K562 (cell line): ENCODE measurements around the gene SULT6B1. TPM values are rescaled to one million over a fixed set of nuclear protein-coding genes. Genes with fewer than 3 reads are reported as not detected.

Experiments used
- ATAC-seq: fragments of 200-7000 bp; cut with Tn5 transposase; 3 replicates; pipeline ENCODE4 v1.9.1; 2020; ENCODE audit warnings: moderate library complexity
- BruUV-seq: library from RNA; stranded (reverse); fragments of 400-500 nt; replicated peaks from 2 replicates; lab custom pipeline; 2021; lab: Mats Ljungman, UMichigan
- CTCF ChIA-PET: fragments of 300-600 bp; formaldehyde crosslinking; extraction: SDS; loops from one replicate; lab custom pipeline; 2021; ENCODE audit warnings: low intra/inter-chr PET ratio; lab: Yijun Ruan, JAX
- POLR2A ChIA-PET: fragments of 300-600, 350-650 bp; sonication (Branson Sonifier 250); formaldehyde crosslinking; extraction: SDS; loops from one replicate; lab custom pipeline; 2021; ENCODE audit warnings: antibody characterized with exemption, inconsistent platforms; lab: Yijun Ruan, JAX
- DNase-seq, 4 experiments: peaks; one replicate each; pipeline versions ENCODE4 v3.0.0 to v3.0.0-alpha.2; 2011 to 2018; ENCODE audit warnings: low spot score in 3 of 4, mixed read lengths in 3 of 4; ENCODE audit errors: extremely low read depth in 1 of 4
- FAIRE-seq: peaks from 2 replicates; lab custom pipeline; 2011; peaks lifted over from hg19 to GRCh38; lab: Jason Lieb, UNC
- H2AFZ ChIP-seq: 2 replicates; pipeline ENCODE4 v1.6.0; 2011; ENCODE audit warnings: low read depth, low read length, control low read depth, inconsistent platforms
- H3K27ac ChIP-seq: fragments of 200-600 bp; 3 replicates; pipeline ENCODE4 v1.8.0; 2011; ENCODE audit warnings: low read depth, mild to moderate bottlenecking, control low read depth, inconsistent platforms, low read length, moderate library complexity, mixed read lengths; ENCODE audit errors: extremely low read depth
- H3K27me3 ChIP-seq, 2 experiments: fragments of 300-600 bp in 1 of 2; 2 replicates in 1 of 2; 3 replicates in 1 of 2; pipeline versions ENCODE4 v1.6.0 to v1.8.0; 2011; ENCODE audit warnings: inconsistent platforms in 2 of 2, low read length in 2 of 2, mild to moderate bottlenecking in 1 of 2, mixed read lengths in 1 of 2, moderate library complexity in 1 of 2; ENCODE audit not compliant: control insufficient read depth in 2 of 2, insufficient read depth in 2 of 2
- H3K36me3 ChIP-seq: fragments of 300-600 bp; 3 replicates; pipeline ENCODE4 v1.8.0; 2011; ENCODE audit warnings: mild to moderate bottlenecking, low read length, inconsistent platforms; ENCODE audit not compliant: control insufficient read depth, insufficient read depth
- H3K4me1 ChIP-seq, 2 experiments: fragments of 200-600 bp in 1 of 2; replicated peaks in 1 of 2; 2 replicates in 1 of 2; 3 replicates in 1 of 2; pipeline versions ENCODE4 v1.5.1 to v1.8.0; 2011; ENCODE audit warnings: inconsistent platforms in 2 of 2, low read length in 2 of 2, mild to moderate bottlenecking in 1 of 2, mixed read lengths in 1 of 2, moderate library complexity in 1 of 2; ENCODE audit not compliant: control insufficient read depth in 2 of 2, insufficient read depth in 2 of 2
- H3K4me2 ChIP-seq: 2 replicates; pipeline ENCODE4 v1.6.1; 2011; ENCODE audit warnings: low read length, control low read depth, inconsistent platforms, mixed read lengths; ENCODE audit not compliant: insufficient read depth
- H3K4me3 ChIP-seq: fragments of 200-600 bp; sonication (generic), shearing (Covaris generic); 2 replicates; pipeline ENCODE4 v1.5.1; 2016; ENCODE audit warnings: control low read depth, inconsistent platforms
- H3K79me2 ChIP-seq: fragments of 200-600 bp; 3 replicates; pipeline ENCODE4 v1.8.0; 2011; ENCODE audit warnings: low read length, inconsistent platforms; ENCODE audit not compliant: control insufficient read depth, insufficient read depth
- H3K9ac ChIP-seq, 2 experiments: 2 replicates each; pipeline versions ENCODE4 v1.6.0 to v1.6.1; 2011; ENCODE audit warnings: low read depth in 2 of 2, low read length in 2 of 2, control low read depth in 1 of 2, inconsistent platforms in 1 of 2, mild to moderate bottlenecking in 1 of 2, mixed read lengths in 1 of 2; ENCODE audit not compliant: insufficient read depth in 1 of 2
- H3K9me1 ChIP-seq: one replicate; pipeline ENCODE4 v1.6.0; 2011; ENCODE audit warnings: inconsistent platforms, mild to moderate bottlenecking, low read length, moderate library complexity; ENCODE audit not compliant: control insufficient read depth, insufficient read depth
- H3K9me3 ChIP-seq: replicated peaks from 2 replicates; pipeline ENCODE4 v1.5.1; 2011; ENCODE audit warnings: low read depth, low read length, inconsistent platforms; ENCODE audit not compliant: control insufficient read depth, insufficient read depth
- H4K20me1 ChIP-seq: replicated peaks from 2 replicates; pipeline ENCODE4 v1.6.1; 2011; ENCODE audit warnings: low read length, inconsistent platforms, mixed read lengths; ENCODE audit not compliant: control insufficient read depth, insufficient read depth
- BRF2 ChIP-seq: IDR thresholded peaks from 3 replicates; pipeline ENCODE4 v1.6.1; 2011; ENCODE audit warnings: borderline replicate concordance, mild to moderate bottlenecking; ENCODE audit not compliant: insufficient read length, insufficient read depth
- EGR1 ChIP-seq: fragments of 450-650 bp; conservative IDR thresholded peaks from 2 replicates; pipeline ENCODE4 v1.6.1; 2017; ENCODE audit warnings: mild to moderate bottlenecking
- L3MBTL2 ChIP-seq: fragments of 450-650 bp; IDR thresholded peaks from 2 replicates; pipeline ENCODE4 v1.6.1; 2016; ENCODE audit warnings: mild to moderate bottlenecking, moderate library complexity
- MCM5 ChIP-seq: fragments of 450-650 bp; IDR thresholded peaks from 2 replicates; pipeline ENCODE4 v1.6.1; 2016; ENCODE audit warnings: low read depth
- MNT ChIP-seq, 2 experiments: fragments of 450-650 bp; conservative IDR thresholded peaks; 2 replicates each; pipeline ENCODE4 v1.6.1; 2017; ENCODE audit warnings: mild to moderate bottlenecking in 2 of 2, moderate library complexity in 2 of 2
- PHF20 ChIP-seq: fragments of 450-650 bp; IDR thresholded peaks from 2 replicates; pipeline ENCODE4 v1.6.1; 2018; ENCODE audit not compliant: partially characterized antibody
- PRMT5 ChIP-seq: sonication (generic); formaldehyde crosslinking; IDR thresholded peaks from 2 replicates; pipeline ENCODE4 v1.5.0; 2020; ENCODE audit warnings: missing genetic modification reagents
- RBBP5 ChIP-seq: fragments of 200-600 bp; sonication (generic); IDR thresholded peaks from 2 replicates; pipeline ENCODE4 v1.6.1; 2012; ENCODE audit warnings: borderline replicate concordance, mild to moderate bottlenecking, low read length, control low read depth, inconsistent platforms; ENCODE audit not compliant: insufficient read depth, poor library complexity, severe bottlenecking
- SP1 ChIP-seq: sonication (generic); formaldehyde crosslinking; IDR thresholded peaks from 2 replicates; pipeline ENCODE4 v1.8.1; 2022; ENCODE audit warnings: mild to moderate bottlenecking, missing genetic modification reagents
- TAF1 ChIP-seq: IDR thresholded peaks from 2 replicates; pipeline ENCODE4 v1.6.1; 2011; ENCODE audit warnings: mild to moderate bottlenecking, low read length, moderate library complexity; ENCODE audit not compliant: insufficient read depth, control insufficient read depth, severe bottlenecking; ENCODE audit errors: extremely low read depth
- VEZF1 ChIP-seq: fragments of 200-800 bp; sonication (Bioruptor generic); IDR thresholded peaks from 2 replicates; pipeline ENCODE4 v1.6.1; 2017; ENCODE audit warnings: missing genetic modification characterization, missing compliant biosample characterization
- YY1 ChIP-seq, 3 experiments: IDR thresholded peaks; 2 replicates each; pipeline ENCODE4 v1.6.1; 2011; ENCODE audit warnings: low read length in 2 of 3, mild to moderate bottlenecking in 2 of 3, moderate library complexity in 2 of 3, borderline replicate concordance in 1 of 3, control low read depth in 1 of 3, low read depth in 1 of 3; ENCODE audit not compliant: insufficient read depth in 3 of 3, insufficient replicate concordance in 2 of 3, control insufficient read depth in 1 of 3, insufficient read length in 1 of 3; ENCODE audit errors: extremely low read depth in 1 of 3
- ZBED1 ChIP-seq: IDR thresholded peaks from 2 replicates; pipeline ENCODE4 v1.6.1; 2014
- ZBTB7A ChIP-seq: IDR thresholded peaks from 2 replicates; pipeline ENCODE4 v1.6.1; 2011; ENCODE audit warnings: low read depth, mild to moderate bottlenecking, low read length, moderate library complexity, borderline replicate concordance; ENCODE audit not compliant: control insufficient read depth
- ZNF175 ChIP-seq: fragments of 200-800 bp; sonication (Bioruptor generic); IDR thresholded peaks from 2 replicates; pipeline ENCODE4 v1.6.1; 2016; ENCODE audit warnings: low read depth, mild to moderate bottlenecking, missing genetic modification characterization, missing compliant biosample characterization
- WGBS: fragments of 100-300 bp; shearing (Covaris generic); methylation state at CpG from one replicate; pipeline ENCODE4 v1.1.6; 2016; ENCODE audit warnings: low coverage, mixed read lengths; ENCODE audit not compliant: insufficient coverage; ENCODE audit errors: missing lambda C conversion rate; 5-methylcytosine and 5-hydroxymethylcytosine counted together
- in situ Hi-C: fragments of 300-500 bp; cut with MboI; formaldehyde crosslinking; loops from 4 replicates; pipeline ENCODE4 v1.15.0; 2018; ENCODE audit warnings: inconsistent platforms, mixed read lengths
- intact Hi-C: fragments of 100-400 bp; cut with micrococcal nuclease; formaldehyde crosslinking; loops from 2 replicates; pipeline ENCODE4 v1.14.2; 2022
- polyA plus RNA-seq, 8 experiments: library from polyadenylated mRNA; depleted of rRNA in 4 of 8; stranded (reverse) in 5 of 8; unstranded in 3 of 8; fragments of >200 nt; fragmentation: Nextera tagmentation in 2 of 8; fragmentation: Illumina TruSeq in 1 of 8; extraction: Ambion mirVana in 2 of 8; extraction: Trizol in 1 of 8; gene quantifications; 2 replicates each; pipeline versions ENCODE4 v1.2.1 to v1.2.3, GENCODE V29; 2011 to 2014; ENCODE audit warnings: inconsistent platforms in 1 of 8, missing spikeins in 1 of 8
- total RNA-seq, 7 experiments: library from RNA; depleted of rRNA in 6 of 7; stranded (reverse); fragments of >200 nt in 6 of 7; fragmentation: Illumina TruSeq in 2 of 7; extraction: Trizol in 2 of 7; gene quantifications; 2 replicates each; pipeline versions ENCODE4 v1.2.1 to v1.2.3, GENCODE V29; 2011 to 2021; ENCODE audit warnings: low replicate concordance in 1 of 7

SULT6B1 gene
- total and polyA plus RNA-seq, 9 of the 15 experiments (the other 6 are each of a cell fraction or from before 2014, with no cell fraction given) = not detected

GRCh38 chr2:37156857-37157714 is 31.4 kb downstream of the SULT6B1 start, which contains the start of gene EIF2AK2:
EIF2AK2 (minus strand) TSS chr2:37156980; CDS start chr2:37147806, 9,174 bp downstream.
- H4K20me1 ChIP-seq = no peaks in the 10 kb centered on the region
- in situ Hi-C loops (loop anchor here (10.0 kb wide), 1 partner anchor 718 kb away; no protein-coding TSS in a partner anchor), intact Hi-C loops (no loop called here)
- peaks cover 13% of the 10 kb centered on the region for H3K79me2 ChIP-seq
- H3K4me3 ChIP-seq = peak within 1 kb of the TSS; percentile 73
- peak within 1 kb of the TSS; percentile 97 for H2AFZ ChIP-seq
- H3K27ac ChIP-seq = peak within 1 kb of the TSS; percentile 78
- DNase-seq (peak; percentile 82 to 94 (median 84)), FAIRE-seq (no peak), ATAC-seq (peak; percentile 97)
- peak within 1 kb of the TSS; percentile 88 for H3K4me2 ChIP-seq
- ChIA-PET POLR2A (interaction anchor here (0.5 to 1.0 kb wide), 4 partner anchors 43 to 1002 kb away, joined by 3 read pairs; no protein-coding TSS in a partner anchor), CTCF (interaction anchor here (0.7 kb wide), 1 partner anchor 150 kb away, joined by 4 read pairs; no protein-coding TSS in a partner anchor)
- no peaks in the 10 kb centered on the region for H3K9me1 ChIP-seq
- H3K9ac ChIP-seq = peak within 1 kb of the TSS; percentile 81 to 97
- no peaks in the 10 kb centered on the region for H3K9me3 ChIP-seq
- WGBS = 50% methylated on average over 13 of the region's 55 CpGs
- H3K4me1 ChIP-seq = peaks cover 4 to 16% of the 10 kb centered on the region in 2 experiments; a peak in 4 of 5 replicates
- H3K36me3 ChIP-seq = no peaks in the 10 kb centered on the region
- no peaks in the 10 kb centered on the region for H3K27me3 ChIP-seq
- no TSS peak for BruUV-seq
- TF ChIP-seq L3MBTL2 (no peak; the same call in 1 of the 2 replicates), EGR1 (0 out of 2 replicates have a peak, but pooled peaks have one; percentile 5), MCM5 (no peak), PRMT5 (no peak), ZBTB7A (peak; percentile 33; the same call in 1 of the 2 replicates), SP1 (CRISPR knock-in tag) (0 out of 2 replicates have a peak, but pooled peaks have one; percentile 28), PHF20 (peak; percentile 47), YY1 (IDR thresholded peaks at IDR 0.05; ENCODE audit: borderline replicate concordance in 1 of 3, control insufficient read depth in 1 of 3, extremely low read depth in 1 of 3, insufficient read depth in 3 of 3, insufficient read length in 1 of 3, insufficient replicate concordance in 2 of 3, low read depth in 1 of 3, low read length in 2 of 3) (peak in 1 of 3 experiments; percentile 24), ZNF175 (CRISPR knock-in tag) (0 out of 2 replicates have a peak, but pooled peaks have one; percentile 30), VEZF1 (peak; percentile 48), ZBED1 (no peak), RBBP5 (peak; percentile 68), TAF1 (peak; percentile 46), MNT (conservative IDR thresholded peaks at IDR 0.05) (peak in 1 of 2 experiments; percentile 33; a peak in 1 of 4 replicates), BRF2 (no peak)
